GM18909 (cell line): ENCODE measurements around the gene ZNF831.
A peak's percentile ranks its signal among the peaks of the same experiment; 100 is the strongest.

Experiments
- ATAC-seq: cut with Tn5 transposase; IDR thresholded peaks from one replicate; pipeline ENCODE4 v1.9.1; 2021; ENCODE audit warnings: mild to moderate bottlenecking; ENCODE audit not compliant: unreplicated experiment, poor library complexity

Gene ZNF831

GRCh38 chr20:59177266-59178250 is 13.9 kb downstream of the ZNF831 start:
- no peak for ATAC-seq

GRCh38 chr20:59178983-59179595 is 15.5 kb downstream of the ZNF831 start:
- ATAC-seq: no peak

- ATAC-seq: no peak
Observed at GRCh38 chr20:59179988-59180387, 16.4 kb downstream of the ZNF831 start.

GRCh38 chr20:59181936-59182335 is 18.3 kb downstream of the ZNF831 start:
- no peak for ATAC-seq

- ATAC-seq: peak; percentile 53
Observed at GRCh38 chr20:59182401-59183044, 18.9 kb downstream of the ZNF831 start.

- ATAC-seq: no peak
Observed at GRCh38 chr20:59183751-59184150, 20.1 kb downstream of the ZNF831 start.

- no peak for ATAC-seq
Observed at GRCh38 chr20:59184880-59185447, 21.3 kb downstream of the ZNF831 start.

- no peak for ATAC-seq
Observed at GRCh38 chr20:59185809-59186208, 22.2 kb downstream of the ZNF831 start.

- ATAC-seq: no peak
Observed at GRCh38 chr20:59190466-59190865, 26.8 kb downstream of the ZNF831 start.

- no peak for ATAC-seq
Observed at GRCh38 chr20:59191036-59191755, 27.6 kb downstream of the ZNF831 start.

GRCh38 chr20:59191756-59192532 is 28.3 kb downstream of the ZNF831 start:
- no peak for ATAC-seq

- ATAC-seq: no peak
Observed at GRCh38 chr20:59192533-59192896, 28.9 kb downstream of the ZNF831 start.

GRCh38 chr20:59193325-59193724 is 29.7 kb downstream of the ZNF831 start:
- no peak for ATAC-seq

GRCh38 chr20:59194023-59194935 is 30.7 kb downstream of the ZNF831 start:
- no peak for ATAC-seq

GRCh38 chr20:59195316-59195993 is 31.8 kb downstream of the ZNF831 start:
- ATAC-seq: no peak

GRCh38 chr20:59204165-59204894 is 40.7 kb downstream of the ZNF831 start:
- no peak for ATAC-seq

- no peak for ATAC-seq
Observed at GRCh38 chr20:59205044-59205443, 41.4 kb downstream of the ZNF831 start.
